Osteoblast (primary cell): ENCODE results near the gene GALNT16. TPM values are rescaled to one million over a fixed set of nuclear protein-coding genes. Genes with fewer than 3 reads are reported as not detected.
"Not testable (repeated sequence)": the region's sequence is repeated elsewhere in the genome, so short reads cannot be mapped to it uniquely, and the experiment has no call there.

Experiments
- DNase-seq: peaks from one replicate; pipeline ENCODE4 v3.0.0; 2011; ENCODE audit warnings: low spot score, mixed read lengths; ENCODE audit not compliant: insufficient read length; ENCODE audit errors: missing footprints
- H2AFZ ChIP-seq: 2 replicates; pipeline ENCODE4 v1.6.0; 2011; ENCODE audit warnings: mild to moderate bottlenecking, low read length
- H3K27ac ChIP-seq: 2 replicates; pipeline ENCODE4 v1.5.1; 2011; ENCODE audit warnings: mild to moderate bottlenecking, low read depth, low read length, moderate library complexity
- H3K27me3 ChIP-seq: 2 replicates; pipeline ENCODE4 v1.6.0; 2012; ENCODE audit warnings: mild to moderate bottlenecking, control low read depth, inconsistent platforms, low read length, moderate library complexity; ENCODE audit not compliant: insufficient read depth
- H3K36me3 ChIP-seq: 2 replicates; pipeline ENCODE4 v1.5.1; 2011; ENCODE audit warnings: mild to moderate bottlenecking, low read length, control low read depth, moderate library complexity; ENCODE audit not compliant: insufficient read depth
- H3K4me1 ChIP-seq: 2 replicates; pipeline ENCODE4 v1.5.1; 2011; ENCODE audit warnings: mild to moderate bottlenecking, low read length, control low read depth, moderate library complexity; ENCODE audit not compliant: insufficient read depth
- H3K4me2 ChIP-seq: 2 replicates; pipeline ENCODE4 v1.6.0; 2011; ENCODE audit warnings: mild to moderate bottlenecking, low read length; ENCODE audit not compliant: insufficient read depth
- H3K4me3 ChIP-seq: fragments of 200-600 bp; sonication (generic); 3 replicates; pipeline ENCODE4 v1.5.1; 2012; ENCODE audit warnings: mild to moderate bottlenecking, low read length, inconsistent platforms; ENCODE audit not compliant: insufficient read depth
- H3K79me2 ChIP-seq: 2 replicates; pipeline ENCODE4 v1.6.0; 2012; ENCODE audit warnings: mild to moderate bottlenecking, low read length, control low read depth, inconsistent platforms; ENCODE audit not compliant: insufficient read depth
- H3K9me3 ChIP-seq: 2 replicates; pipeline ENCODE4 v1.5.1; 2011; ENCODE audit warnings: low read depth, low read length, control low read depth
- H4K20me1 ChIP-seq: 2 replicates; pipeline ENCODE4 v1.6.0; 2012; ENCODE audit warnings: mild to moderate bottlenecking, low read length, control low read depth; ENCODE audit not compliant: insufficient read depth
- total RNA-seq: library from RNA; depleted of rRNA; stranded (reverse); fragments of >200 nt; gene quantifications from 2 replicates; pipeline ENCODE4 v1.2.3, GENCODE V29; 2012
- TF ChIP-seq, protein P1 (sequence below): IDR thresholded peaks from 2 replicates; pipeline ENCODE4 v1.5.1; 2011; ENCODE audit warnings: mild to moderate bottlenecking, low read depth, low read length, moderate library complexity; ENCODE audit errors: extremely low read depth

Gene GALNT16
- total RNA-seq, 1 donor, result 4.0 TPM

DNA sequence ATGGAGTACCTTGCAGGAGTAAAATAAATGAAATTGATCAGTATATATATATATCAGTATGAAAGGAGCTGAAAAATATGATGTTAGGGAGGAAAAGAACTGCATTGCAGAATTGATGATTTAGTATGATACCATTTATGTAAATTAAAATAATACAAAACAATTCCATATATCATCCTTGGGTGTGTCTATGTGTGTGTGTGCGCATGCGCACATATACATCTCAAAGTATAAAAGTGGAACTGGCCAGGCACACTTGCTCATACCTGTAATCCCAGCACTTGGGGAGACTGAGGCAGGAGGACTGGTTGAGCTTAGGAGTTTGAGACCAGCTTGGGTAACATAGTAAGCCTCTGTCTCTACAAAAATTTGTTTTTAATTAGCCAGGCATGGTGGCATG is 15.4 kb downstream of the GALNT16 start:
- Histone ChIP-seq H3K4me1 (no peaks in the 10 kb centered on the region), H3K4me2 (no peak overlapping the region), H3K27me3 (peaks cover 2% of the 10 kb centered on the region), H2AFZ (no peak overlapping the region), H3K36me3 (no peaks in the 10 kb centered on the region), H3K4me3 (no peak overlapping the region), H3K27ac (no peak overlapping the region), H3K9me3 (no peaks in the 10 kb centered on the region), H4K20me1 (no peaks in the 10 kb centered on the region), H3K79me2 (no peaks in the 10 kb centered on the region)
- TF ChIP-seq, protein P1, sequence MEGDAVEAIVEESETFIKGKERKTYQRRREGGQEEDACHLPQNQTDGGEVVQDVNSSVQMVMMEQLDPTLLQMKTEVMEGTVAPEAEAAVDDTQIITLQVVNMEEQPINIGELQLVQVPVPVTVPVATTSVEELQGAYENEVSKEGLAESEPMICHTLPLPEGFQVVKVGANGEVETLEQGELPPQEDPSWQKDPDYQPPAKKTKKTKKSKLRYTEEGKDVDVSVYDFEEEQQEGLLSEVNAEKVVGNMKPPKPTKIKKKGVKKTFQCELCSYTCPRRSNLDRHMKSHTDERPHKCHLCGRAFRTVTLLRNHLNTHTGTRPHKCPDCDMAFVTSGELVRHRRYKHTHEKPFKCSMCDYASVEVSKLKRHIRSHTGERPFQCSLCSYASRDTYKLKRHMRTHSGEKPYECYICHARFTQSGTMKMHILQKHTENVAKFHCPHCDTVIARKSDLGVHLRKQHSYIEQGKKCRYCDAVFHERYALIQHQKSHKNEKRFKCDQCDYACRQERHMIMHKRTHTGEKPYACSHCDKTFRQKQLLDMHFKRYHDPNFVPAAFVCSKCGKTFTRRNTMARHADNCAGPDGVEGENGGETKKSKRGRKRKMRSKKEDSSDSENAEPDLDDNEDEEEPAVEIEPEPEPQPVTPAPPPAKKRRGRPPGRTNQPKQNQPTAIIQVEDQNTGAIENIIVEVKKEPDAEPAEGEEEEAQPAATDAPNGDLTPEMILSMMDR, result no peak
- DNase-seq, result no peak

DNA sequence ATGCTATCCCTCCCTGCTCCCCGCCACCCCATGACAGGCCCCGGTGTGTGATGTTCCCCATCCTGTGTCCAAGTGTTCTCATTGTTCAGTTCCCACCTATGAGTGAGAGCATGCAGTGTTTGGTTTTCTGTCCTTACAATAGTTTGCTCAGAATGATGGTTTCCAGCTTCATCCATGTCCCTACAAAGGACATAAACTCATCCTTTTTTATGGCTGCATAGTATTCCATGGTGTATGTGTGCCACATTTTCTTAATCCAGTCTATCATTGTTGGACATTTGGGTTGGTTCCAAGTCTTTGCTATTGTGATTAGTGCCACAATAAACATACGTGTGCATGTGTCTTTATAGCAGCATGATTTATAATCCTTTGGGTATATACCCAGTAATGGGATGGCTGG is 17.4 kb downstream of the GALNT16 start:
- not testable (repeated sequence) for H3K79me2 ChIP-seq

DNA sequence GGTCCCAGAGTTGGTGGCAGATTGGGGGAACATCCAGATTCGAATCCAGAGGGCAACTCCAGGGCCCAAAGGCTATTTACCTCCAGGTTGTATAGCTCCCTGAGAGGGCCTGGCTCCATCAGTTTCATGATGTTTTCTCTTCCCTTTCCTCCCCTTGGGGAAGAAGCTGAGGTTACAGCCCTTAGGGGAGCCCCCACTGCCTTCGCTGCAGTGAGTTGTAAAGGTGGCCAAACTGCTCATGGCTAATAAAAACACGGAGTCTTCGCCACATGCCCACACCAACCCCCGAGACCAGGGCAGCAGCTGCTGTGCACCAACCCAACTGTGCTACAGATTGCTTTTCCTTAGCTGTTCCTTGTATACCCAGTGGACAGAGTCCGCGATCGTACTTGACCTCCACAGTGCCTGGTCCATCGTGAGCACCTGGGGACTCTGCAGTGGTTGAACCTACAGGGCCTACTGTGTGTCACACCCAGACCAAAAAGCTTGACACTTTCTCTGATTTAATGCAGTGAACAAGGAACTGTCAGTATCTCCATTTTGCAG is 20.9 kb downstream of the GALNT16 start:
- H2AFZ ChIP-seq, result no peak overlapping the region
- no peak overlapping the region for H3K4me3 ChIP-seq
- no peaks in the 10 kb centered on the region for H3K36me3 ChIP-seq
- no peak for DNase-seq
- no peaks in the 10 kb centered on the region for H3K9me3 ChIP-seq
- H3K79me2 ChIP-seq, result no peaks in the 10 kb centered on the region
- no peaks in the 10 kb centered on the region for H4K20me1 ChIP-seq
- H3K27me3 ChIP-seq, result no peaks in the 10 kb centered on the region
- H3K27ac ChIP-seq, result no peak overlapping the region
- H3K4me1 ChIP-seq, result no peaks in the 10 kb centered on the region
- H3K4me2 ChIP-seq, result no peak overlapping the region
- TF ChIP-seq, protein P1, result no peak

More for the DNA sequence above, 17.4 kb downstream of the GALNT16 start:
- H3K9me3 ChIP-seq, H3K4me1 ChIP-seq, H3K4me2 ChIP-seq, H3K27ac ChIP-seq, DNase-seq, H4K20me1 ChIP-seq, H3K4me3 ChIP-seq, H3K27me3 ChIP-seq, H2AFZ ChIP-seq, H3K36me3 ChIP-seq: not testable (repeated sequence)

DNA sequence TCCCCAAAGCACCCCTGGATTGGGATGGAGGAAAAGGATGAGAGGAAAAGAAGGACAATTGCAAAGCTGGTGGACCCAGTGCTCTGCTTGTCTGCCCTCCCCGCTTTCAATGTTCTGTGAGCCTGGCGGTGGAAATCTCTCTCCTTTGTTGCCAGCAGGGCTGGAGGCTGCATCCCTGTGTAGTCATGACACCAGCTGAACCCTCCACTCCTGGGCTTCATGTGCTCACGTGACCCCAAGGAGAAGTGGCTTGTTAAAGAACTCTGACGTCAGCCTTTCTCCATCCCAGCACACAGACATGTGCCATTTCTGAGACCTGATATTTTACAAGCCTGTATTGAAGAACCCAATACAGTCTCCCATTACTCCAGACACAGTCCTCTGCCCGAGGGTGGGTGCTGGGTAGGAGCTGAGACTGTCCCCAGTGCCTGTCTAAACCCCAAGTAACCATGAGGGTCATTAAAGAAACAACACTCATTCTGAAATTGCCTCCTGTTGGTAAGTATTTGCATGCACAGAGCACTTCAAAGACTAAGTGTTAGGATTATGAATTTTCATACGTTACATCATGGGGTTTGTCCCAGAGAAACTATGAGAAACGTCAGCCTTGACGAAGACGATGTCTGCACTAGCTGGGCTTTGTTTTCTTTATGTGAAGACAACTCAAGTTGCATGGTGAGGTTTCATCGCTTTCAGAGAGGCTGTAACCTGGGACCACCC is 21.7 kb downstream of the GALNT16 start:
- H3K4me1 ChIP-seq, result no peaks in the 10 kb centered on the region
- no peaks in the 10 kb centered on the region for H3K9me3 ChIP-seq
- no peaks in the 10 kb centered on the region for H4K20me1 ChIP-seq
- no peak overlapping the region for H2AFZ ChIP-seq
- no peak overlapping the region for H3K27ac ChIP-seq
- no peak overlapping the region for H3K4me2 ChIP-seq
- TF ChIP-seq, protein P1, result peak; percentile 12
- no peaks in the 10 kb centered on the region for H3K36me3 ChIP-seq
- H3K79me2 ChIP-seq, result no peaks in the 10 kb centered on the region
- H3K27me3 ChIP-seq, result no peaks in the 10 kb centered on the region
- H3K4me3 ChIP-seq, result no peak overlapping the region
- no peak for DNase-seq
